ENCODE results near the gene NFKBIL1. TPM values are rescaled to one million over a fixed set of nuclear protein-coding genes. Genes with fewer than 3 reads are reported as not detected.

Gene NFKBIL1
- total RNA-seq, 2 donors from 2014 or later, result 5.6 to 27.0 TPM

DNA sequence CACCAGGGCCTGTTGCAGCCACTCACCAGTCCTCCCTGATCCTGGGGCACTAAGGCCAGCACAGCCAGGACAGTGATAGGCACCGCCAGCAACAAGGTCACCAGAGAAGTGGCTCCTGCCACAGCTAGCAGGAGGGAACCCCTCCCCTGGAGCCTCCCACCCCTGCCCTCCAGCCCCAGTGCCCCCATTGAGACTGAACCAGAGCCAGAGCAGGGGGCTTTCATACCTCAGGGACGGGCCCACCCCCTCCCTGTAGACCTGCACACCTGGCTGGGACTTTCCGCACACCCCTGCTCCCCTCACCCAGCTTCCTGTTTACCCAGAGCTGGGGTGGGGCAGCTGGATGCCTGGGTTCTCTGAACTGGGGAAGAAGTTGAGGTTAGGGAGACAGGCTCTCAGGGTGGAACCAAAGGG is 34.8 kb downstream of the NFKBIL1 start, which contains the start of gene LTB:
Gene LTB (minus strand): TSS at position 195 of the 414 bp plus-strand sequence. CDS start 7 bp downstream, at position 188.
- 64 to 88% methylated on average over 1 to 3 of the region's 3 CpGs for WGBS, 2 donors
- Histone ChIP-seq H3K36me3 (replicated peaks in 1 of 2; ENCODE audit: insufficient read depth in 1 of 2, low read depth in 2 of 2) (no peaks in the 10 kb centered on the region), H3K9me3 (no peaks in the 10 kb centered on the region), H3K4me1 (peaks cover 40% of the 10 kb centered on the region), H3K27ac (peak within 1 kb of the TSS in 3 of 4 donors; percentile 56 to 73 (median 62)), H3K27me3 (no peaks in the 10 kb centered on the region), H3K4me3 (peak within 1 kb of the TSS; percentile 48 to 57)
- DNase-seq (no peak), ATAC-seq (no peak)
- intact Hi-C loops (cut with DNase I), result no loop called here
- TF ChIP-seq, protein P1, sequence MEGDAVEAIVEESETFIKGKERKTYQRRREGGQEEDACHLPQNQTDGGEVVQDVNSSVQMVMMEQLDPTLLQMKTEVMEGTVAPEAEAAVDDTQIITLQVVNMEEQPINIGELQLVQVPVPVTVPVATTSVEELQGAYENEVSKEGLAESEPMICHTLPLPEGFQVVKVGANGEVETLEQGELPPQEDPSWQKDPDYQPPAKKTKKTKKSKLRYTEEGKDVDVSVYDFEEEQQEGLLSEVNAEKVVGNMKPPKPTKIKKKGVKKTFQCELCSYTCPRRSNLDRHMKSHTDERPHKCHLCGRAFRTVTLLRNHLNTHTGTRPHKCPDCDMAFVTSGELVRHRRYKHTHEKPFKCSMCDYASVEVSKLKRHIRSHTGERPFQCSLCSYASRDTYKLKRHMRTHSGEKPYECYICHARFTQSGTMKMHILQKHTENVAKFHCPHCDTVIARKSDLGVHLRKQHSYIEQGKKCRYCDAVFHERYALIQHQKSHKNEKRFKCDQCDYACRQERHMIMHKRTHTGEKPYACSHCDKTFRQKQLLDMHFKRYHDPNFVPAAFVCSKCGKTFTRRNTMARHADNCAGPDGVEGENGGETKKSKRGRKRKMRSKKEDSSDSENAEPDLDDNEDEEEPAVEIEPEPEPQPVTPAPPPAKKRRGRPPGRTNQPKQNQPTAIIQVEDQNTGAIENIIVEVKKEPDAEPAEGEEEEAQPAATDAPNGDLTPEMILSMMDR (IDR thresholded peaks at IDR 0.05), result no peak
- TF ChIP-seq POLR2A (IDR thresholded peaks at IDR 0.05), result no peak

DNA sequence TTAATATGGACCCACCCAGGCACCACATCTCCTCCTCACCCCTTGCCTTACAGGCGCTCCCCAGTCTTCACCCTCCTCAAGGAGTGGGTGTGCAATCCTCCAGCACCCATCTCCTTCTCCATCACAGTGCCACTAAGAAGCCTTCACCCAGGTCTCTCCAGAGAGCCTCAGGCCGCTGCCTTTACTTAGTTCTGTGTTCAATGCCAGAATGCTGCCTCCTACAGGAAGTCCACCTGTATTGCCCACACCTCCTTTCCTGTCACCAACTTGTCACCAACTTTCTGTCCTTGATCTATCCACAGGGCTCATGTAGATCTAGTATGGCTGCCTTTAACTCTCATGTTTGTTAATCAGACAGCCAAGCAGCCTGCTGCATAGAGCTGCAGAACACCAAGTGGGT is 38.1 kb downstream of the NFKBIL1 start:
- intact Hi-C loops (cut with DNase I), result no loop called here
- ATAC-seq, result no peak
- Histone ChIP-seq H3K9me3 (no peaks in the 10 kb centered on the region), H3K27ac (no peak overlapping the region), H3K36me3 (replicated peaks in 1 of 2; ENCODE audit: insufficient read depth in 1 of 2, low read depth in 2 of 2) (no peaks in the 10 kb centered on the region), H3K4me3 (no peak overlapping the region), H3K4me1 (peaks cover 15% of the 10 kb centered on the region), H3K27me3 (no peaks in the 10 kb centered on the region)
- no peak for DNase-seq
- no peak for TF ChIP-seq POLR2A (IDR thresholded peaks at IDR 0.05)
- TF ChIP-seq, protein P1 (IDR thresholded peaks at IDR 0.05), result peak in 1 of 7 experiments; percentile 19
- WGBS, 2 donors, result 48 to 54% methylated on average over 2 of the region's 2 CpGs

DNA sequence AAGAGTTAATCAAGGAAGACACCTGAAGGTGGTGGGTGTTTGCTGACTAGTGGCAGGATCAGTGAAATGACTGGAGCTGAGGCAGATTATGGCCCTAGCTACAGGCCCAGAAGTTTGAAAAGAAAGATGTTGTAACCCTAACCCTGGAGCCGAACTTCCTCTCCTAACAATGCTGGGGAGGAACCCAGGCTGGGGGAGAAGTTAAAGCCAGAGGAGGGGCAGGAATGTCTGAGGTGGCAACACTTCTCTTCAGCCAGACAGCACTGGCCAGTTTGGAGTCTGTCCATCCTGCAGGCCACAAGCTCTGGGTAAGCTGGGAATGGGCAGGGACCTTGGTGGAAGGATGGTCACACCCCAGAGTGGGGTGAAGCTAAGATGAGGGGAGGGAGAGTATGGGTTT is 38.6 kb downstream of the NFKBIL1 start, which contains the start of gene LST1:
Gene LST1 (plus strand): TSS at position 270 of the 400 bp plus-strand sequence. CDS start 1,023 bp downstream, outside the sequence.
- H3K27ac ChIP-seq, result peak within 1 kb of the TSS in 1 of 4 donors; percentile 22
- WGBS, 2 donors, result 53 to 56% methylated on average over 1 of the region's 1 CpG
- H3K36me3 ChIP-seq (replicated peaks in 1 of 2; ENCODE audit: insufficient read depth in 1 of 2, low read depth in 2 of 2), result no peaks in the 10 kb centered on the region
- DNase-seq (peak in 1 of 4 donors; percentile 28), ATAC-seq (no peak)
- peaks cover 12% of the 10 kb centered on the region for H3K4me1 ChIP-seq
- no peak within 1 kb of the TSS for H3K4me3 ChIP-seq
- TF ChIP-seq POLR2A (IDR thresholded peaks at IDR 0.05), result no peak
- TF ChIP-seq, protein P1 (IDR thresholded peaks at IDR 0.05), result no peak
- no peaks in the 10 kb centered on the region for H3K27me3 ChIP-seq
- intact Hi-C loops (cut with DNase I), result no loop called here
- H3K9me3 ChIP-seq, result no peaks in the 10 kb centered on the region

DNA sequence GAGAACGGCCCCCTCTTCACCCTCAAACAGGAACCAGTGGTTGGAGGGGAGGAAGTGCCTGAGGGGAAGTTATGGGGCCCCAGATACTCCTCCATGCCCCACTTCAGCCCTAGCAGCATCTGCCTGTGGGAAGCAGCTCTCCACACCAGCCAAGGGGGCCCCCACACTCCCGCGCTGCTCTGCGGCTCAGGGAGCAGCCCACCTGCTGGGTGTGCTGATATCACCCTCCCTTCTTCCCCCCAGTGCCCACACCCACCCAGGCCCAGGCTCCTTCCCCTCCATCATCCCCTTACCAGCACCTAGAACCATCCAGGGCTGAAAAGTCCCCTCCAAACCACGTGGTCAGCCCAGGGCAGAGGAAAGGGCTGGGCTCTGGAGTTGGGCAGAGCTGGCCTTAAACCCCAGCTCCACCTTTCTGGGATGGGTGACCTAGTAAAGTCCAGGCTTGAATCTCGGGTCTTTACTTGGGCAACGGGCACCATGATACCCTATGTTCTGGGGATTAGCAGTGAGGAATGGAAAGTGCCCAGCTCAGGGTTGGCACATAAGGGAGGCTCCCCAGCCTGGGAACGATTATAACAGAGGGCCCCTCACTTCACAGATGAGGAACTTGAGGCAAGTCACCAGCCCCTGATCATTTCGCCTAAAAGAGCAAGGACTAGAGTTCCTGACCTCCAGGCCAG is 39.3 kb downstream of the NFKBIL1 start:
- Histone ChIP-seq H3K4me1 (peaks cover 8% of the 10 kb centered on the region), H3K9me3 (no peaks in the 10 kb centered on the region), H3K27ac (peak overlapping the region in 1 of 4 donors; percentile 22), H3K27me3 (no peaks in the 10 kb centered on the region), H3K36me3 (replicated peaks in 1 of 2; ENCODE audit: insufficient read depth in 1 of 2, low read depth in 2 of 2) (no peaks in the 10 kb centered on the region), H3K4me3 (no peak overlapping the region)
- ATAC-seq (no peak), DNase-seq (peak in 1 of 4 donors; percentile 32)
- 37 to 54% methylated on average over 3 to 9 of the region's 9 CpGs for WGBS, 2 donors
- TF ChIP-seq POLR2A (IDR thresholded peaks at IDR 0.05), result no peak
- TF ChIP-seq, protein P1 (IDR thresholded peaks at IDR 0.05), result no peak
- intact Hi-C loops (cut with DNase I), result no loop called here

Data from body of pancreas (tissue), 4 donors.